ENCODE results near the gene ACIN1.

DNA sequence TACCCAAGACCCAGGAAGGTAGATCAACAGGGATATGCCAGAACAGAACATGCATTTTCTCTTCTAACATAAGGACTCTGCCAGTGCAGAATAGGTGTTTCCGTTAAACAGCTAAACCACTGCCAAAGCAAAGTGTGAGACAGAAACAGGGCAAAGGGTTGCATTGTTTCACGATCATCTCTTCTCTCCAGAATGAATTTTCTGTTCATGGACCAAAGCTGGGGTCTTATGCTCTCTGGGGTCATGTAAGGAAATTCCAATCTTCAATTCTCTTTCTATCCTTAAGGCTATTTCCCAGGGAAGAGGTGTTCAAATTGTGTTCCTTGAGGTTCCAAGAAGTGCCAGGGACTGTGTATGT, 71.2 kb downstream of the ACIN1 start:
- TF ChIP-seq CHD2 (IDR thresholded peaks at IDR 0.05; ENCODE audit: low read depth, low read length) (no peak), SRSF3 (IDR thresholded peaks at IDR 0.05; ENCODE audit: insufficient read depth, low read length) (no peak)
- TF ChIP-seq, protein P1, sequence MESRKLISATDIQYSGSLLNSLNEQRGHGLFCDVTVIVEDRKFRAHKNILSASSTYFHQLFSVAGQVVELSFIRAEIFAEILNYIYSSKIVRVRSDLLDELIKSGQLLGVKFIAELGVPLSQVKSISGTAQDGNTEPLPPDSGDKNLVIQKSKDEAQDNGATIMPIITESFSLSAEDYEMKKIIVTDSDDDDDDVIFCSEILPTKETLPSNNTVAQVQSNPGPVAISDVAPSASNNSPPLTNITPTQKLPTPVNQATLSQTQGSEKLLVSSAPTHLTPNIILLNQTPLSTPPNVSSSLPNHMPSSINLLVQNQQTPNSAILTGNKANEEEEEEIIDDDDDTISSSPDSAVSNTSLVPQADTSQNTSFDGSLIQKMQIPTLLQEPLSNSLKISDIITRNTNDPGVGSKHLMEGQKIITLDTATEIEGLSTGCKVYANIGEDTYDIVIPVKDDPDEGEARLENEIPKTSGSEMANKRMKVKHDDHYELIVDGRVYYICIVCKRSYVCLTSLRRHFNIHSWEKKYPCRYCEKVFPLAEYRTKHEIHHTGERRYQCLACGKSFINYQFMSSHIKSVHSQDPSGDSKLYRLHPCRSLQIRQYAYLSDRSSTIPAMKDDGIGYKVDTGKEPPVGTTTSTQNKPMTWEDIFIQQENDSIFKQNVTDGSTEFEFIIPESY (CRISPR knock-in tag; IDR thresholded peaks at IDR 0.05): no peak
- TF ChIP-seq, protein P2, sequence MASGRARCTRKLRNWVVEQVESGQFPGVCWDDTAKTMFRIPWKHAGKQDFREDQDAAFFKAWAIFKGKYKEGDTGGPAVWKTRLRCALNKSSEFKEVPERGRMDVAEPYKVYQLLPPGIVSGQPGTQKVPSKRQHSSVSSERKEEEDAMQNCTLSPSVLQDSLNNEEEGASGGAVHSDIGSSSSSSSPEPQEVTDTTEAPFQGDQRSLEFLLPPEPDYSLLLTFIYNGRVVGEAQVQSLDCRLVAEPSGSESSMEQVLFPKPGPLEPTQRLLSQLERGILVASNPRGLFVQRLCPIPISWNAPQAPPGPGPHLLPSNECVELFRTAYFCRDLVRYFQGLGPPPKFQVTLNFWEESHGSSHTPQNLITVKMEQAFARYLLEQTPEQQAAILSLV (tag; IDR thresholded peaks at IDR 0.05): no peak
- TF ChIP-seq, protein P3, sequence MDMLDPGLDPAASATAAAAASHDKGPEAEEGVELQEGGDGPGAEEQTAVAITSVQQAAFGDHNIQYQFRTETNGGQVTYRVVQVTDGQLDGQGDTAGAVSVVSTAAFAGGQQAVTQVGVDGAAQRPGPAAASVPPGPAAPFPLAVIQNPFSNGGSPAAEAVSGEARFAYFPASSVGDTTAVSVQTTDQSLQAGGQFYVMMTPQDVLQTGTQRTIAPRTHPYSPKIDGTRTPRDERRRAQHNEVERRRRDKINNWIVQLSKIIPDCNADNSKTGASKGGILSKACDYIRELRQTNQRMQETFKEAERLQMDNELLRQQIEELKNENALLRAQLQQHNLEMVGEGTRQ (CRISPR knock-in tag; IDR thresholded peaks at IDR 0.05): no peak

All from K562 (cell line).